HG02642 (cell line): ENCODE data around the gene TNFRSF14.

Experiments used
- ATAC-seq: cut with Tn5 transposase; IDR thresholded peaks from one replicate; pipeline ENCODE4 v1.9.1; 2021; ENCODE audit warnings: mild to moderate bottlenecking; ENCODE audit not compliant: unreplicated experiment, poor library complexity

TNFRSF14 gene

DNA sequence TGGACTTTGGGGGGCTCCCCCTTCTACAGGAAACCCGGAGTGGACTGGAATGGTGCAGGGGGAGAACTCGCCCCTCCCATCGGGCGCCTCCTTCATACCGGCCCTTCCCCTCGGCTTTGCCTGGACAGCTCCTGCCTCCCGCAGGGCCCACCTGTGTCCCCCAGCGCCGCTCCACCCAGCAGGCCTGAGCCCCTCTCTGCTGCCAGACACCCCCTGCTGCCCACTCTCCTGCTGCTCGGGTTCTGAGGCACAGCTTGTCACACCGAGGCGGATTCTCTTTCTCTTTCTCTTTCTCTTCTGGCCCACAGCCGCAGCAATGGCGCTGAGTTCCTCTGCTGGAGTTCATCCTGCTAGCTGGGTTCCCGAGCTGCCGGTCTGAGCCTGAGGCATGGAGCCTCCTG lies at the start of gene TNFRSF14:
TSS of gene TNFRSF14 (plus strand) at position 95 of the 401 bp plus-strand sequence. CDS start at position 389, 294 bp downstream.
- ATAC-seq = peak; percentile 26

- no peak for ATAC-seq
These were observed 49.1 kb upstream of the TNFRSF14 start for GRCh38 chr1:2506901-2507565.

- no peak for ATAC-seq
These were observed 48.4 kb upstream of the TNFRSF14 start for GRCh38 chr1:2507744-2508155.

DNA sequence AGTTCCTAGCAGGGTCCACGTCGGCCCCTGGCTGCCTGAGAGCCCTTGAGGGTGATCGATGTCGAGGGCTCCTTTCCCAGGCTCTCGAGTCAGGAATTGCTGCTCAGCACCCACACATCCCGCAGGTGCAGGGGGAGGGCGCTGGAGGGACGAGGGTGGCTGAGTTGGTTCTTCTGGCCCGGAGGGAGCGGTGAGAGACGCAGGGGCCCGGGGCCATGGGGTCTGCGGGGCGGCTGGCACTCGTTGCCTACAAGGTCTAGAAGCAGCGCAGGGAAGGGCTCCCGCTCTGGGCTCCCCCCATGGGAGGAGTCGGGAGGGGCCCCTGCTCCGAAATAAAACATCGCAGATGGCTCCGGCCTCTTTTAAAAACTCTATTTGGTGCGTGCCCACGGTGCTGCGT lies 48.0 kb upstream of the TNFRSF14 start:
- no peak for ATAC-seq

GRCh38 chr1:2508751-2509150 lies 47.4 kb upstream of the TNFRSF14 start:
- ATAC-seq = no peak

DNA sequence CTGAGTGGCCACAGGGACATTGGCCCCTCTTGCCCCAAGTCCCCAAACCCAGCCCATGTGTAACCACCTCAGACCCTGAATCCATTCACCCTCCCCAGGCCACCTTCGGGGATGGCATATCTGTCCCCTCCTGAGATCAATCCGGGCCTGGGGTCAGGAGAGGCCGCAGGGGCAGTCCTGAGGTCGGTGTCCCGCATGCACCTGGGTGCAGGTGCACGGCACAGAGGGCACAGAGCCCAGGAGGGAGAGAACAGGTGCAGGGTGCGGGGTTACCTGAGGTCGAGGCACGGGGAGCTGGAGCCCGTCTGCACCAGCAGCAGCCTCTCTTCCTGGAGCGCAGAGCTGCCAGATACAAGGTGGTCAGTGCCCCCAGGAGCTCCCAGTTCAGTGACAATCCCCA lies 46.6 kb upstream of the TNFRSF14 start:
- ATAC-seq = no peak

DNA sequence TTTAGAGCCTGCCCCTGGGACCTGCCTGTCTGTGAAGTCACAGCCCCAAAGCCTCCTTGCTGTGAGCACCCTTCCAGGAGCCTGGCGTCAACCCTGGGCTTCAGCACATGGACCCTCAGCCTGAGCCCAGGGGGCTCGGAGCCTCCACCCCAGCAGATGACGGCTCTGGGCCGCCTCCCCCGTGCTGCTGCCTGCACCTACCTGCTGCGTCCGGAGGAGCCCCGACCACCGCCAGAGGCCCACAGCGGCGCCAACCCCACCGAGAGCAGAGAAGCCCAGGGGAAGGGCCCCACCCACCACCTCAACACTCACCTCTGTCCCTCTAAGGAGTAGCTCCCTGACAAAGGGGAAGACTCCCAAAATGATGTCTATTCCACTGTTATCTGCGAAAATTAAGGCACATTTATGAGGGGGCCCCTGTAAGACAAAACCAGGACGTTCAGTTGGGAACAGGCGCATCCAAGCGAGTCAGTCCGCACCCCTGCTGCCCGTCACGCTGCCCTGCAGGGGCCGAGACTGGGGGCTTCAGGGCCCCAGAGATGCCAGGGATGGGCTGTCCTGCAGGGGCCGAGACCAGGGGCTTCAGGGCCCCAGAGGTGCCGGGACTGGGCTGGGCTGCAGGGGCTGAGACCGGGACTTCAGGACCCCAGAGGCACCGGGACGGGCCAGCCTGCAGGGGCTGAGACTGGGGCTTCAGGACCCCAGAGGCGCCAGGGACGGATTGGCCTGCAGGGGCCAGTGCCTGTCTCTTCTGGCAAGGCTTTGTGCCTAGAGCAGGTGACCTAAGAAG lies 45.6 kb upstream of the TNFRSF14 start:
- ATAC-seq = no peak

DNA sequence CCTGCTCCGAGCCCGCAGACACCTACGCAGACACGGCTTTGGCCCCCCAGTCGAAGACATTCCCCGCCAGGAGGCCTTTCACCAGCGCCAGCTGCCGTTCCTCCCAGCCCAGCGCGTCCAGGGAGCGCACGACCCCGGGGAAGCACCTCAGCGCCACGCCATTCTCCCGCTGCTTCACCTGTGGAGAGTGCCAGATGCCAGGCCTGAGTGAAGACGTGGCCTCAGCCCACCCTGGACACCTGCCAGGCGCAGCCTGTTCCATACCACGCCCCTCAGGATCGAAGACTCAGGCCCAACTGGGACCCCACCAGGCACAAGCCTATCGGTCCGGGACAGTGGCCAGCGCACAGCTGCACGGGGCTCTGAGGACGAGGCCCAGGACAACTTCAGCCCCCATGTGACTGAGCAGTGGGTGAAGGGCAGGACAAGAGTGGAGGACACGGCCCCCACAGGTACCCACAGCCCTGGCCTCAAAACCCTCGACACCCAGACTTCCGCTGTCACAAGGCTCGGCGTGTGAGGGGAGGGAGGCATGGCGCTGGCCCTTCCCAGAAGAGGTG lies 43.2 kb upstream of the TNFRSF14 start:
- ATAC-seq = no peak

DNA sequence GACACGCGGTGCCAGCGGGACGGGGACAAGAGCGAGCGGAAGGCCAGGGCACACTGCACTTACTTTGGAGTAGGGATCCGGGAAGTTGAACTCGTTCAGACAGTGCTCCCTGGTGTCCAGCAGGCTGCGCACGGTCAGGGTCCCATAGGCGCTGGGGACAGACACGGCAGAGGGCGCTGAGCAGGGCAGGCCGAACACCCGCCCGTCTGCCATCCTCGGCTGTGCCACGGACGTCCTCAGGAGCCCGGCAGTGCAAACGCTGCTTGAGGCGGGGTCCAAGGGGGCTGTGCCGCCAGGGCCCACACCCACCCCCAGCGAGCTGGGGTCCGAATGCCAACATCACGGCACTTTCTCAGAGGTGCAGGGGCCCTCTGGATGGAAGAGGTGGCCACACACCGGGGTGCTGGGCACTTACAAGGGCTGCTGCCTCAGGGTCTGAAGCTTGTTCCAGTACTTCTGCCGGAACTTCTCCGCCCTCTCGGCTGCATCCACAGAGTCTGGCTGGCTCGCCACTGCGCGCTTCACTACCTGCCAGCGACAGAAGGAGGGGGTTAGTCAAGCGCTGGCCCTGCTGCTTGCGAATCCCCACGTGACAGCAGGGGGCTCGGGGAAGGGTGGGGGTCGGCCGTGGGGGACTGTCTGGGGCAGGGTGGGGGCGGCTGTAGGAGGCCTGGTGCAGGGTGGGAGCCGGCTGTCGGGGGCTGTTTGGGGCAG lies 42.1 kb upstream of the TNFRSF14 start:
- no peak for ATAC-seq

DNA sequence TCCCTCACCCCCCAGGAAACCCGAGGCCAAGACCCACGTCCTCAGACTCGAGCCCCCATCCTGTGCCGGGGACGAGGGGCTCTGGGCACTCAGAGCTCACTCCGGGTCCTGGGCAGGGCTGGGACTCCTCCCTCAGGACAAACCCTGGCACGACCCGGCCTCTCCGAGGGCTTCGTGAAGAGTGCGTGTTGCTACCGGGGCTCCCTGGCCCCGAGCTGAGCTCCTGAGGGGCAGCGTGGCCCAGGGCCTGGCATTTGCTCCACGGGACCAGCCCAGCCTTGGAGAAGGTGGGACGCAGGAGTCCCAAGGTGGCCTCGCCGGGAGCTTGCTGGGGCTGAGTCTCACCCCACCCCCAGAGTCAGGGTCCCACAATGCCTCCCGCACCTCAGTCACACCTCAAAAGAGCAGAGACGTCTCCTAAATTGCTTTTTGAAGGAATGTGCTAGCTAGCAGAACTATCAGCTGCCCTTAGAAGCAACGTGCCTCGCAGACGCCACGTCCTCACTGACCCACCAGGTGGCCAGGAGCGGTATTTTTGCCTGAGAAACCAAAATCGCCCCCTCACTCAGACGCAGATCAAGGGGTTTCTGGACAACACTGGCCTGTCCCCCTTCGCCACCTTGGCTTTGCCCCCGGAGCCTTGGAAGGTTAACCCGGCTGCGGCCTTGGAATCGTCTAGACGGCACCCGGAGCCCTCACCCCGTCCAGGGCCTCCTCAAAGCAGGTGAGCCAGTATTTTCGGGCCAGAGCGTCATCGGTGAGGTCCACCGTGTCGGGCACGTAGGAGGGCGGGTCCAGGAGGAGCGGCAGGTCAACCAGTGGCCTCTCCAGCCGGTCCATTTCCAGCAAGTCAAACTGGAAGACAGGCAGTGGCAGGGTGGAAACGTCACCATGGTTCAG lies 41.1 kb upstream of the TNFRSF14 start:
- ATAC-seq = no peak

- no peak for ATAC-seq
These were observed 40.4 kb upstream of the TNFRSF14 start for GRCh38 chr1:2515763-2516080.

- no peak for ATAC-seq
These were observed 40.0 kb upstream of the TNFRSF14 start for GRCh38 chr1:2516124-2516523.

DNA sequence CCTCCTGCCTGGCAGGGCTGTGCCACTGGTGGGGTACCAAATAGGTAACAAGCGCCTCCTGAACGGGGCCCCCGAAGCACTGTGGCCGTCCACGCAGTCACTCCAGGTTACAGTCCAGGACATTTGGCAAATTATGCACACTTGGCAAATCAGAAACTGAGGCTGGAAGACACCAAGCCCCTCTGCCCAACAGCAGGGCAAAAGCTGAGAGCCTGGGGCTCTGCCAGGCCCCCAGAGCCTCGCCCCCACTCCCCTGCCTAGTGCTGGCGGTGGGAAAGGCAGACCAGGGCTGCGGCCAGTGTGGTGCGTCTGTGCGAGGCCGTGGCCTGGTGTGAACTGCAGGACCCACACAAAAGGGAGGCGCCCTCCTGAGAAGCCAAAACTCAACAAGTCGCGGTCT lies 39.2 kb upstream of the TNFRSF14 start:
- no peak for ATAC-seq

- no peak for ATAC-seq
These were observed 38.2 kb upstream of the TNFRSF14 start for GRCh38 chr1:2517966-2518365.

- ATAC-seq = no peak
These were observed 37.6 kb upstream of the TNFRSF14 start for GRCh38 chr1:2518528-2518927.

DNA sequence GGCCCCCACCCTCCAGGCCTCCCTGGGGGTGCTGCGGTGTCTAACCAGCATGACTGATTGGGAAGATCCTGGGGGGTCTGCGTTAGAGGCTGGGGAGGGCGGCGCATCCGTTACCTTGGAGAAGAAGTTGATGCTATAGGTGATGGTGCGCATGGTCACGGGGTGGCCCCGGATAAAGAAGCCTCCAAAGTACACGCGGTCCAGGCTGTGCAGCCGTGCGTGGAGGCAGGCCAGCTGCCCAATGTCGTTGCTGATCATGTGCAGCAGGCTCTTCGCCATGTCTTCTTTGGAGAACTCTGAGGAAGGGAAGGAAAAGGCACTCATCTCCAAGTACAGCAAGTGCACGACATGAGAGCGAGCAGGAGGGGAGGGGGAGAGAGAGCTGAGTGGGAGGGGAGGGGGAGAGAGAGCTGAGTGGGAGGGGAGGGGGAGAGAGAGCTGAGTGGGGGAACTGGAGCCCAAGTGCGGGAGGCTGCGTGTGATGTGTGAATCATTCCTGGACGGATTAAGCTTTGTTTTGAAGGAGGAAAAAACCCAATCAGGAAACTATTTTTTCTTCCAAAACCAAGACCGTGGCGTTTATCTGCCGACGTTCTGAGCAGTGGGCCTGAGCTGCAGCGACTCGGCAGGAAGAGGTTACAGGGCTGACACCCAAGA lies 37.0 kb upstream of the TNFRSF14 start:
- ATAC-seq = no peak

DNA sequence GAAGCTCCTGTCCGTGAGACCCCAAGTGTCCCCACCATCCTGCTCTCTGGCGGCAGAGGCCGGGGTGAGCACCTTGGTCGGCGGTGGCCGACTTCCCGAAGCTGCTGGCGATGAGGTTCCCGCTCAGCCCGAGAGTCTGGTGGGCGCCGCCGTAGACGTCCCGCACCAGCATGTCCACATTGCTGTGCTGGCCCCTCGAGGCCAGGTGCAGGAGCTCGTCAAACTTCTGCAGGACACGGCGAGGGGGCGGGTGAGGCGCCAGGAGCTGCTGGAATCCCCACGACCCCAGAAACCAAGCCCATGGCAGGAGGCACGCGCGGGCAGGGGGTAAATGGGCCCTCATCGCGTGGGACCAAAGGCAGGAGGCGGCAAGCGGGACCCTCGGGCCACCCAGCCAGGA lies 36.4 kb upstream of the TNFRSF14 start:
- ATAC-seq = no peak

DNA sequence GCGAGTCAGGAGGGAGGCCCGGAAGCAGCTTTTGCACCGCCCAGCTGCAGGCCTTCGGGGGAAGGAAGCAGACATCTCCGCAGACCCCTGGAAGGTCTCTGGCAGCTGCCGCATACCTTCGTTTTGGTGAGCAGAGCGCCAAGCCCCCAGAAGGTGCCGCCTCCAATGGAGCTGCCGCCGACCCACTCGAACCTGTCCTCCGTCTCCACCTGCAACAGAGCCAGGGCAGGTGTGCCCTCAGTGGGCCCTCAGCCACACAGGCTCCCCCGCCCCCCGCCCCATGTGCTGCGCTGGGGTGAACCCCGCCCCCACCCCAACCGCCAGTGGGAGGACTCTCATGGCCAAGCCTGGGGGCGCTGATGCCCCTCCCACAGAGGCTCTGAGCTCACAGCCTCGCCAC lies 36.0 kb upstream of the TNFRSF14 start:
- no peak for ATAC-seq

DNA sequence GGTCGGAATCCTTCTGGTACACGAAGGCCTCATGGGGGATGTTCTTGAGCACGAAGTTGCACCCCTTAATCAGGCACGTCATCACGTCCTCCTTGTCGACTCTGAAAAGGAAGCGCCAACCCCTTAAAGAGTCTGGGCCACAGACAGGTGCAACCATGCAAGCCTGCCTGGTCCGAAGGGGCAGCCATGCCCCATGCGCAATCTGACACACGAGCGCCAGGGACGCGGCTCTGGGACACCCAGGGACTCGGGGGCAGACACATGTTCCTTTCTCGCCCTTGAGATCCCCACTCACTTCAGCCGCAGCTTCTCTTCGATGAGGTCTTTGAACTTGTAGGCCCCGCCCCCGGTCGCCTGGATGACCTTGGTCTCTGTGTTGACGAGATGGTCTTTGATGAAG lies 35.4 kb upstream of the TNFRSF14 start:
- ATAC-seq = no peak

DNA sequence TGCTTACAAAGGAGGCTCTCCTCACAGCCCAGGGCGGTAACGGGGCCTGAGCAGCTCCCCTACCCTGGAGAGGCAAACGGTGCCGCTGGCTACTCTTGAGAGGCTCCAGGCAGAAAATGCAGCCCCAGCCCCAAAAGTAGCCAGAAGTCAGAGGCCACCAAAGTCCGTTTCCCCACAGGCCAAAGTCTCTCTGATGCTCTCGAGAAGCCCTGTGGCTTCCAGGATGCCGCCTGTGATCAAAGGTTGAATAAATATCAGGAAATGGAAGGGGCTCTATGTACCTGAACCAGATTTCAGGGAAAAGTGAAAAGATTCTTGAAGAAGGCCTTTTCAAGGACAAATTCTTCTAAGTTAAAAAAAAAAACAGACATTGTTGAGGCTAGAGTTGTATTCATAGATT lies 33.9 kb upstream of the TNFRSF14 start:
- ATAC-seq = no peak
